AG04449 (cell line): Measurements from ENCODE around the gene MRPS12.

Experiments
- CTCF ChIA-PET: fragments of 350-600 bp; formaldehyde crosslinking; extraction: SDS; loops from one replicate; lab custom pipeline; 2021; ENCODE audit warnings: antibody characterized with exemption; lab: Yijun Ruan, JAX
- POLR2A ChIA-PET: fragments of 400-600, 350-600 bp; formaldehyde crosslinking; extraction: SDS; loops from one replicate; lab custom pipeline; 2020; ENCODE audit warnings: antibody characterized with exemption, inconsistent platforms; lab: Yijun Ruan, JAX
- DNase-seq: peaks from one replicate; pipeline ENCODE4 v3.0.0-alpha.2; 2010; ENCODE audit warnings: low read depth, low spot score
- H3K4me3 ChIP-seq: 2 replicates; pipeline ENCODE4 v1.5.1; 2011; ENCODE audit warnings: low read depth, mild to moderate bottlenecking, control low read depth, low read length
- TF ChIP-seq, protein P1 (sequence below): IDR thresholded peaks from one replicate; pipeline ENCODE4 v1.5.1; 2011; ENCODE audit warnings: mild to moderate bottlenecking, moderate library complexity, low read length, control low read depth, inconsistent platforms; ENCODE audit not compliant: insufficient read depth; ENCODE audit errors: missing control alignments

MRPS12 gene

DNA sequence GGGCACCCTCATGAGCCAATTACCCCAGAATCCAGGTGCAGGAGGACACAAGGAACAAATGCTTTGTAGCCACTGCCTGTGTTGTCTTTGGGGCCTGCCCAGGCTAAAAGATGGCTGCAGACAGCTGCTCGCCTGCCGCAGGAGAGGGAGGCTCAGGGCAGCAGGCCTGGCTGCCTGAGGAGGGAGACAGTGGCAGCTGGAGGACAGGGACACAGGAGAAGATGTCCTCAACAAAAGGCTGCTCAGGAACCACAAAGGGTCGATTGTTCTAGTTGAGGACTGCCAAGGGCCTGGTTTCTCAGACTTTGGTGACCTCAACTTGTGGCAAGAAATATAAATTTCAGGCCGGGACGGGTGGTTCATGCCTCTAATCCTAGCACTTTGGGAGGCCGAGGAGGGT lies 39.0 kb upstream of the MRPS12 start:
- CTCF ChIA-PET, result interaction anchor here (1.1 to 1.3 kb wide), 3 partner anchors 16 to 23 kb away, joined by 3 to 6 read pairs (median 6); no protein-coding TSS in a partner anchor
- POLR2A ChIA-PET, result no interaction called here
- H3K4me3 ChIP-seq, result no peak overlapping the region
- TF ChIP-seq, protein P1, sequence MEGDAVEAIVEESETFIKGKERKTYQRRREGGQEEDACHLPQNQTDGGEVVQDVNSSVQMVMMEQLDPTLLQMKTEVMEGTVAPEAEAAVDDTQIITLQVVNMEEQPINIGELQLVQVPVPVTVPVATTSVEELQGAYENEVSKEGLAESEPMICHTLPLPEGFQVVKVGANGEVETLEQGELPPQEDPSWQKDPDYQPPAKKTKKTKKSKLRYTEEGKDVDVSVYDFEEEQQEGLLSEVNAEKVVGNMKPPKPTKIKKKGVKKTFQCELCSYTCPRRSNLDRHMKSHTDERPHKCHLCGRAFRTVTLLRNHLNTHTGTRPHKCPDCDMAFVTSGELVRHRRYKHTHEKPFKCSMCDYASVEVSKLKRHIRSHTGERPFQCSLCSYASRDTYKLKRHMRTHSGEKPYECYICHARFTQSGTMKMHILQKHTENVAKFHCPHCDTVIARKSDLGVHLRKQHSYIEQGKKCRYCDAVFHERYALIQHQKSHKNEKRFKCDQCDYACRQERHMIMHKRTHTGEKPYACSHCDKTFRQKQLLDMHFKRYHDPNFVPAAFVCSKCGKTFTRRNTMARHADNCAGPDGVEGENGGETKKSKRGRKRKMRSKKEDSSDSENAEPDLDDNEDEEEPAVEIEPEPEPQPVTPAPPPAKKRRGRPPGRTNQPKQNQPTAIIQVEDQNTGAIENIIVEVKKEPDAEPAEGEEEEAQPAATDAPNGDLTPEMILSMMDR, result no peak
- DNase-seq, result no peak

DNA sequence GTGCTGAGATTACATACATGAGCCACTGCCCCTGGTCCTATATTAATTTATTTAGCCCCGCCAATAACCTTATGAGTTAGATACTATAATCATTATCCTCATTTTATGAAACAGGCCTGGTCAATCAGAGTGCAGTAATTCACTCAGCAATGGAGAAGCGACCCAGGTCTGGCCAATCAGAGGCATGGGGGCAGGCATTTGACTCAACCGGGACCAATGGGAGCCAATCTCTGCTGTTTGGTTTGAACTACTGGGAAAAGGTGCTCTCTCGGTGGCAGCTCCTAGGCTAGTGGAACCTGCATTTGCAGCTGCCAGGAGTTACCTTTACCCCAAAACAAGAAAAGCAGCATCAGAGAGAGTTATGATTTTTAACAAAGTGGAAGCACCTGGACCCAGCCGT lies 37.9 kb upstream of the MRPS12 start:
- DNase-seq, result no peak
- TF ChIP-seq, protein P1, result no peak
- ChIA-PET CTCF (interaction anchor here (0.7 to 1.4 kb wide), 3 partner anchors 24 to 123 kb away, joined by 3 to 6 read pairs (median 3); no protein-coding TSS in a partner anchor), POLR2A (no interaction called here)
- no peak overlapping the region for H3K4me3 ChIP-seq

DNA sequence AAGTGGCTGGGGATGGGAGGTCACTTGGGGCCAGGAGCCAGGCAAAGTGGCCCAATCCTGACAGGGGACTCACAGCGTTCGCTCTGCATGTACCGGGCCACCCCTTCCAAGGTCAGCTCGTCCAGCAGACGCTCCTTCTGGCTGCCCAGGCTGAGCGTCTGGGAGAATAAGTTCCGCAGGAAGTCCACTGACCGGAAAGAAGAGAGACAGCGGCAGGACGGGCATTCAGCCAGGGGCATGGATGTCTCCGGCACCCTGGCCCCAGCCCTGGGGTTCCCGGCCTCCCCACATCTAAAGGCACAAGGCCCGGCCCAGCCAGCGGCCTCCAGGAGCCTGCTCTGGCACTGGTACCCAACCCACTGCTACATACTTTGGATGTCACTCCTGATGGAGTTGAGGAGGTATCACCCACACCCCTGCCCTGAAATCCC lies 37.4 kb upstream of the MRPS12 start:
- ChIA-PET POLR2A (no interaction called here), CTCF (interaction anchor here (1.3 to 1.4 kb wide), 2 partner anchors 24 to 124 kb away, joined by 3 to 6 read pairs; no protein-coding TSS in a partner anchor)
- no peak for DNase-seq
- TF ChIP-seq, protein P1, result no peak
- no peak overlapping the region for H3K4me3 ChIP-seq

DNA sequence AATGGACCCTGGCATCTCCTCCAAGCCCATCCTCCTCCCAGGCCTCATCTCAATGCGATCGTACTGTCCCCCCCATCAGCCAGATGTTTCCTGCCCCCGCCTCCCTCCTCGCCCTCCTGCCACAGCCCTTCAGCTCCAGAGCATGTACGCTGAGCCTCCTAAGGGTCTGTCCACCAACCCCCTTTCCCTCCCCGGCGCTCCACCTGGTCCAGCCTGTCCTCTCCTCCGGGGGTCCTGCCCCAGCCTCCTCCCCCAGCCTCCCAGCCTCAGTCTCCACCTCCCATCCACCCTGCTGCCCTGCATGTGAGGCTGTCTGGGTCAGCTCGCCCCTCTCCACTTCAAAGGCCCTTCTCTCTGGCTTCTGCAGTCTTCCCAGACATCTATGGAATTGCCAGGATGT lies 35.8 kb upstream of the MRPS12 start:
- TF ChIP-seq, protein P1, result no peak

DNA sequence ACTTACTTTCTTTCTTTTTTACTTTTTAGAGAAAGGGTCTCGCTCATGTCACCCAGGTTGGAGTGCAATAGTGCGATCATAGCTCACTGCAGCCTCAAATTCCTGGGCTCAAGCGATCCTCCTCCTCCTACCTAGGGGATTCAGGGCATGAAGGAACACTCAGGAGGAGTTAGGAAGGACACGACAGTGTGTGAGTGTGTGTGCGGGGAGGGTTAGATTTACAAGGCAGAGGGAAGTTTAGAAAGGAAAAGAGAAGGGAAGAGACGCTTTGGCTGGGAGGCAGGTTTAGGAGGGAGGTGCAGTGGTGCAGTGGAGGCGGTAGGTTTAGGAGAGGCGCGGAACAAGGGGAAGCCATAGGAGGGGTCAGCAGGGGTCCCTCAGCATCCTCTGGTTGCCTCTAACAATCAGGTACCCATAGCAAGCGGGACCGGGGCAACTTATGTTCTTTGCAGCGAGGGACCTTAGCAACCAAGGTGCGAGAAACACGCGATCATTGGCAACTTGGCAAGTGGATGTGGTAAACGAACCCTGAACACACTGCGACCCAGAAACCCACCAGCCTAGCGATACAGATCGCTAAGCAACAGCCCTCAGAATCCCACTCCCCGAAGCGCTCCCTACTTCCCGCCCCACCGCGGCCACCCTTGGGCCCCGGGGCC lies 31.8 kb upstream of the MRPS12 start:
- TF ChIP-seq, protein P1, result no peak
- H3K4me3 ChIP-seq, result peak overlapping the region; percentile 91
- DNase-seq, result no peak
- ChIA-PET CTCF (interaction anchor here (3.6 kb wide), 1 partner anchor 12 kb away, joined by 20 read pairs; no protein-coding TSS in a partner anchor), POLR2A (no interaction called here)

More for the DNA sequence above, 35.8 kb upstream of the MRPS12 start:
- POLR2A ChIA-PET, result no interaction called here
- CTCF ChIA-PET, result interaction anchor here (1.0 kb wide), 2 partner anchors 19 to 380 kb away, joined by 3 read pairs; no protein-coding TSS in a partner anchor
- DNase-seq, result no peak
- H3K4me3 ChIP-seq, result no peak overlapping the region
